ENCODE data around the gene ATF4. TPM values are rescaled to one million over a fixed set of nuclear protein-coding genes. Genes with fewer than 3 reads are reported as not detected.

Gene ATF4
- total RNA-seq, 1 donor from 2014 or later, result 125 TPM

GRCh38 chr22:39556970-39557841 lies 36.8 kb downstream of the ATF4 start:
- DNase-seq (ENCODE audit: low read depth in 2 of 2), result no peak

GRCh38 chr22:39558254-39558727 lies 37.9 kb downstream of the ATF4 start:
- no peak for DNase-seq (ENCODE audit: low read depth in 2 of 2)

GRCh38 chr22:39558950-39559349 lies 38.6 kb downstream of the ATF4 start:
- no peak for DNase-seq (ENCODE audit: low read depth in 2 of 2)

- no peak for DNase-seq (ENCODE audit: low read depth in 2 of 2)
These were observed 39.2 kb downstream of the ATF4 start for GRCh38 chr22:39559456-39560105.

- DNase-seq (ENCODE audit: low read depth in 2 of 2), result no peak
These were observed 39.8 kb downstream of the ATF4 start for GRCh38 chr22:39560127-39560526.

- no peak for DNase-seq (ENCODE audit: low read depth in 2 of 2)
These were observed 42.6 kb downstream of the ATF4 start for GRCh38 chr22:39562839-39563489.

- DNase-seq (ENCODE audit: low read depth in 2 of 2), result no peak
These were observed 43.4 kb downstream of the ATF4 start for GRCh38 chr22:39563571-39564428.

- DNase-seq (ENCODE audit: low read depth in 2 of 2), result no peak
These were observed 45.1 kb downstream of the ATF4 start for GRCh38 chr22:39565414-39565944.

- no peak for DNase-seq (ENCODE audit: low read depth in 2 of 2)
These were observed 47.0 kb downstream of the ATF4 start for GRCh38 chr22:39567135-39567946.

- DNase-seq (ENCODE audit: low read depth in 2 of 2), result no peak
These were observed 48.1 kb downstream of the ATF4 start for GRCh38 chr22:39568278-39568981.

GRCh38 chr22:39569066-39569465 lies 48.7 kb downstream of the ATF4 start:
- DNase-seq (ENCODE audit: low read depth in 2 of 2), result no peak

- no peak for DNase-seq (ENCODE audit: low read depth in 2 of 2)
These were observed 49.9 kb downstream of the ATF4 start for GRCh38 chr22:39570226-39570625.

GRCh38 chr22:39570665-39571064 lies 50.3 kb downstream of the ATF4 start, which contains the start of gene CACNA1I:
TSS of gene CACNA1I (plus strand) at chr22:39570753. CDS start at chr22:39570753, 0 bp downstream.
- no peak for DNase-seq (ENCODE audit: low read depth in 2 of 2)

- DNase-seq (ENCODE audit: low read depth in 2 of 2), result no peak
These were observed 51.2 kb downstream of the ATF4 start for GRCh38 chr22:39571538-39571937.

Other genes starting within 250 kb of the ATF4 start
- 2,576 and 3,971 TPM in 2 replicates for gene RPL3, start 200.9 kb upstream of the ATF4 start, total RNA-seq
- gene SYNGR1, start 170.6 kb upstream of the ATF4 start, total RNA-seq, result 0.39 and 0.89 TPM in 2 replicates
- gene TAB1, start 120.8 kb upstream of the ATF4 start, total RNA-seq, result 10.7 and 11.4 TPM in 2 replicates
- gene MGAT3, start 63.5 kb upstream of the ATF4 start, total RNA-seq, result not detected in 2 replicates
- gene MIEF1, start 18.3 kb upstream of the ATF4 start, total RNA-seq, result 11.8 and 16.4 TPM in 2 replicates
- gene RPS19BP1, start 12.2 kb downstream of the ATF4 start, total RNA-seq, result 41.6 and 51.3 TPM in 2 replicates
- gene CACNA1I, start 50.2 kb downstream of the ATF4 start, total RNA-seq, result not detected in 2 replicates